ENCODE results near the gene FGFR3. TPM values are rescaled to one million over a fixed set of nuclear protein-coding genes. Genes with fewer than 3 reads are reported as not detected.

FGFR3 gene
- total and polyA plus RNA-seq, 2 of the 8 experiments (the other 6 are each of a cell fraction or from before 2014, with no cell fraction given), result 9.0 to 19.5 TPM

DNA sequence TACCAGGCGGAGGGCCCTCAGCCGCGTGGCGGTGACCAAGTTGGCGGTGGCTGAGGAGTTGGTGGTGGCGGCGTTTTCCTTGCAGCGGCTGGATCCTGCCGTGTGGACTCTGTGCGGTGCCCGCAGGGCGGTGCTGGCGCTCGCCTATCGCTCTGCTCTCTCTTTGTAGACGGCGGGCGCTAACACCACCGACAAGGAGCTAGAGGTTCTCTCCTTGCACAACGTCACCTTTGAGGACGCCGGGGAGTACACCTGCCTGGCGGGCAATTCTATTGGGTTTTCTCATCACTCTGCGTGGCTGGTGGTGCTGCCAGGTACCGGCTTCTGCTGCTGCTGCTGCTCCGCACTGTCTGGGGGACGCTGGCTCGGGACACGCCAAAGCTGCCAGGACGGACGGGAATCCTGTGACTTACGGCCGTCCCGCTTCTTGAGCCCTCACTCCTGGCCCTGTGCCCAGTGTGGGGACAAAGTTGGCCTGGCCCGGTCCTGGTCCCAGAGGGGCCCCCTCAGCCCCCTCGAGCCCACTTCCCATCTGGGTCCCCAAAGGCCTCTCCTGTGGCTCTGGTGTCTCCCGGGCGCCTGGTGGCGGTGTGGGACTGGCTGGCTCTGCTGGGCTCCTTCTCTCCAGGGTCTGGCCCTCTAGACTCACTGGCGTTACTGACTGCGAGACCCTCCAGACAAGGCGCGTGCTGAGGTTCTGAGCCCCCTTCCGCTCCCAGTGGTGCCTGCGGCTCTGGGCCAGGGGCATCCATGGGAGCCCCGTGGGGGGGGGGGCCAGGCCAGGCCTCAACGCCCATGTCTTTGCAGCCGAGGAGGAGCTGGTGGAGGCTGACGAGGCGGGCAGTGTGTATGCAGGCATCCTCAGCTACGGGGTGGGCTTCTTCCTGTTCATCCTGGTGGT, 10.7 kb downstream of the FGFR3 start:
- no peak overlapping the region for H4K5ac ChIP-seq (ENCODE audit: insufficient read length, low read depth, low read length)
- no peak overlapping the region for H4K91ac ChIP-seq (replicated peaks; ENCODE audit: insufficient read length, low read length)
- no peaks in the 10 kb centered on the region for H3K79me2 ChIP-seq (ENCODE audit: control insufficient read depth in 1 of 2, insufficient read depth in 2 of 2, low read length in 2 of 2)
- no peak overlapping the region for H2BK120ac ChIP-seq (replicated peaks; ENCODE audit: low read depth, low read length)
- no peak overlapping the region for H3K56ac ChIP-seq (replicated peaks; ENCODE audit: insufficient read length, low read depth, low read length)
- H3K18ac ChIP-seq (ENCODE audit: extremely low read depth, low read length), result no peak overlapping the region
- no peak overlapping the region for H3K4ac ChIP-seq (replicated peaks; ENCODE audit: insufficient read length, low read depth, low read length)
- no peaks in the 10 kb centered on the region for H3K4me1 ChIP-seq (replicated peaks in 1 of 4; ENCODE audit: control insufficient read depth in 3 of 4, insufficient read depth in 4 of 4, low read length in 3 of 4)
- no peak overlapping the region for H3K4me3 ChIP-seq (ENCODE audit: extremely low read depth in 1 of 4, insufficient read depth in 2 of 4, low read depth in 3 of 4, low read length in 4 of 4)
- no peaks in the 10 kb centered on the region; the same call in 1 of the 2 replicates for H3K23me2 ChIP-seq (ENCODE audit: low read depth, low read length)
- no peak overlapping the region for H3K4me2 ChIP-seq (ENCODE audit: insufficient read depth in 1 of 2, low read depth in 2 of 2, low read length in 2 of 2)
- H4K20me1 ChIP-seq (replicated peaks in 1 of 2; ENCODE audit: control insufficient read depth in 1 of 2, insufficient read depth in 2 of 2, low read length in 2 of 2), result peaks cover 3 to 9% of the 10 kb centered on the region in 2 experiments
- no peak overlapping the region for H3K23ac ChIP-seq (ENCODE audit: insufficient read length)
- no peak overlapping the region for H2AFZ ChIP-seq (ENCODE audit: low read length)
- H2BK20ac ChIP-seq (ENCODE audit: low read length), result no peak overlapping the region
- H3K27ac ChIP-seq (ENCODE audit: low read depth, low read length), result no peak overlapping the region
- no peak overlapping the region for H3K9ac ChIP-seq (replicated peaks in 1 of 4; ENCODE audit: extremely low read depth in 1 of 4, low read depth in 3 of 4, low read length in 3 of 4)
- DNase-seq (ENCODE audit: low read depth in 1 of 2, low spot score in 2 of 2) (no peak), FAIRE-seq (no peak)
- peaks cover 0 to 32% (median 15%) of the 10 kb centered on the region in 4 experiments; a peak in 5 of 8 replicates for H3K36me3 ChIP-seq (ENCODE audit: control insufficient read depth in 2 of 4, insufficient read depth in 4 of 4, low read length in 3 of 4)
- H3K14ac ChIP-seq (ENCODE audit: insufficient read length), result no peak overlapping the region
- H2AK5ac ChIP-seq (ENCODE audit: low read depth, low read length), result no peak overlapping the region
- H2BK12ac ChIP-seq (ENCODE audit: low read depth, low read length), result no peak overlapping the region
- no peaks in the 10 kb centered on the region for H3K27me3 ChIP-seq (replicated peaks in 1 of 4; ENCODE audit: control insufficient read depth in 3 of 4, extremely low read depth in 1 of 4, insufficient read depth in 3 of 4, low read length in 3 of 4)
- ChIA-PET POLR2A (ENCODE audit: partially characterized antibody) (interaction anchor here (0.7 to 4.3 kb wide), 6 partner anchors 9 to 1123 kb away, joined by 3 to 15 read pairs (median 5); partner anchors contain the start of gene FGFR3), CTCF (ENCODE audit: partially characterized antibody) (interaction anchor here (1.0 to 71.2 kb wide), 6 partner anchors 12 to 96 kb away, joined by 3 to 2507 read pairs (median 4); no protein-coding TSS in a partner anchor)
- no peak for TF ChIP-seq TAF1 (IDR thresholded peaks at IDR 0.05; ENCODE audit: low read depth, low read length)
- no peak overlapping the region for H2BK15ac ChIP-seq (ENCODE audit: low read length)
- no peaks in the 10 kb centered on the region; the same call in 1 of the 2 replicates for H3K79me1 ChIP-seq (ENCODE audit: low read depth, low read length)
- 96% methylated on average over 41 of the region's 51 CpGs; no CpG with 5 or more reads in 1 of the 2 experiments for WGBS, 2 experiments (ENCODE audit: extremely low coverage in 1 of 2, insufficient coverage in 1 of 2, insufficient read length in 1 of 2, insufficient replicate concordance in 2 of 2, low coverage in 1 of 2, low lambda C conversion rate in 2 of 2, missing lambda C conversion rate in 1 of 2)
- no peaks in the 10 kb centered on the region for H3K9me3 ChIP-seq (ENCODE audit: insufficient read depth in 2 of 2, low read depth in 1 of 2, low read length in 1 of 2)
- H4K8ac ChIP-seq (ENCODE audit: extremely low read depth, insufficient read depth, low read length), result no peak overlapping the region; the same call in 1 of the 2 replicates
- no peak overlapping the region for H2BK5ac ChIP-seq (ENCODE audit: low read depth, low read length)

Data from H1 (cell line).